IPS DF 4.7 (cell line): ENCODE data around the gene TLR6.
"Not testable (repeated sequence)": the region's sequence is repeated elsewhere in the genome, so short reads cannot be mapped to it uniquely, and the experiment has no call there.

Source experiments
- DNase-seq: peaks from one replicate; pipeline ENCODE4 v3.0.0-alpha.2; 2013; ENCODE audit warnings: low spot score; ENCODE audit errors: extremely low read depth

The TLR6 gene

GRCh38 chr4:38820329-38821061 lies 36.1 kb downstream of the TLR6 start:
- DNase-seq: no peak

- no peak for DNase-seq
Measured at GRCh38 chr4:38819569-38819968, 37.0 kb downstream of the TLR6 start.

GRCh38 chr4:38818441-38818976 lies 38.1 kb downstream of the TLR6 start:
- DNase-seq: no peak

- DNase-seq: no peak
Measured at GRCh38 chr4:38815885-38816782, 40.5 kb downstream of the TLR6 start.

GRCh38 chr4:38814386-38814785 lies 42.2 kb downstream of the TLR6 start:
- DNase-seq: no peak

GRCh38 chr4:38811297-38811696 lies 45.3 kb downstream of the TLR6 start:
- DNase-seq: no peak

GRCh38 chr4:38807462-38807861 lies 49.2 kb downstream of the TLR6 start:
- not testable (repeated sequence) for DNase-seq

GRCh38 chr4:38806251-38806650 lies 50.4 kb downstream of the TLR6 start:
- DNase-seq: not testable (repeated sequence)

- no peak for DNase-seq
Measured at GRCh38 chr4:38805530-38806145, 51.0 kb downstream of the TLR6 start.

- DNase-seq: no peak
Measured at GRCh38 chr4:38804654-38805295, 51.8 kb downstream of the TLR6 start, which contains the start of gene TLR1. Gene TLR1, minus strand, starts transcription at chr4:38804791. Its CDS starts 5,960 bp downstream, at chr4:38798831.

- no peak for DNase-seq
Measured at GRCh38 chr4:38803833-38804653, 52.6 kb downstream of the TLR6 start.

GRCh38 chr4:38802561-38803355 lies 53.9 kb downstream of the TLR6 start:
- no peak for DNase-seq

GRCh38 chr4:38800961-38801450 lies 55.6 kb downstream of the TLR6 start:
- no peak for DNase-seq

GRCh38 chr4:38800366-38800765 lies 56.3 kb downstream of the TLR6 start:
- DNase-seq: no peak

- DNase-seq: no peak
Measured at GRCh38 chr4:38795087-38795486, 61.5 kb downstream of the TLR6 start.

- no peak for DNase-seq
Measured at GRCh38 chr4:38794051-38794450, 62.6 kb downstream of the TLR6 start.

GRCh38 chr4:38791010-38791409 lies 65.6 kb downstream of the TLR6 start:
- DNase-seq: no peak

- no peak for DNase-seq
Measured at GRCh38 chr4:38788317-38788716, 68.3 kb downstream of the TLR6 start.

- DNase-seq: no peak
Measured at GRCh38 chr4:38787693-38788092, 68.9 kb downstream of the TLR6 start.
